Prostate gland (tissue), 2 donors: ENCODE results near the gene PDE8B.

Source experiments
- POLR2A ChIP-seq: fragments of 450-650 bp; IDR thresholded peaks from one replicate; pipeline ENCODE4 v1.6.1; 2016; ENCODE audit warnings: antibody characterized with exemption, mild to moderate bottlenecking
- POLR2AphosphoS5 ChIP-seq: sonication (generic); formaldehyde crosslinking; IDR thresholded peaks from one replicate; pipeline ENCODE4 v1.6.1; 2017; ENCODE audit warnings: antibody characterized with exemption
- TF ChIP-seq, protein P1 (sequence below), 4 experiments: fragments of 200-600 bp in 2 of 4; fragments of 450-650 bp in 2 of 4; sonication (generic) in 2 of 4; IDR thresholded peaks; 1 replicate in 3 of 4; 2 replicates in 1 of 4; pipeline ENCODE4 v1.5.1; 2016 to 2019; ENCODE audit warnings: antibody characterized with exemption in 4 of 4, mild to moderate bottlenecking in 2 of 4, moderate library complexity in 2 of 4

DNA sequence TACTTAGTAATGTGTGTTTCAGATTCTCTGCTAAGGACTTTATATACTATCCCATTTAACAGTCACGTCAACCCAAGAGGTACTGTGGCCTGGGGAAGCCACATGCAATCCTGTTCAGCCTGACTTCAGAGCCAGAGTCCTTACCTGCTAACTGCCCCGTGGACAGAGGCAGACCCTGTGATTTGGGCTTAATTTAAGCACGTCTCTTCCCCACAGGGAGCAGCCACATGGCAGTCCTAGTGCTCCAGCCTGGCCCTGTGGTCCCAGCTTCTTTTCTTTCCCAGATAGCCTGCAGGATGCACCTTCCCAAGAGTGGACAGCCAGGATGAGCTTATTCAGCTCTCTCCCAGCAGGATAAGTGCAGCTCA, 71.5 kb downstream of the PDE8B start:
- TF ChIP-seq, protein P1, sequence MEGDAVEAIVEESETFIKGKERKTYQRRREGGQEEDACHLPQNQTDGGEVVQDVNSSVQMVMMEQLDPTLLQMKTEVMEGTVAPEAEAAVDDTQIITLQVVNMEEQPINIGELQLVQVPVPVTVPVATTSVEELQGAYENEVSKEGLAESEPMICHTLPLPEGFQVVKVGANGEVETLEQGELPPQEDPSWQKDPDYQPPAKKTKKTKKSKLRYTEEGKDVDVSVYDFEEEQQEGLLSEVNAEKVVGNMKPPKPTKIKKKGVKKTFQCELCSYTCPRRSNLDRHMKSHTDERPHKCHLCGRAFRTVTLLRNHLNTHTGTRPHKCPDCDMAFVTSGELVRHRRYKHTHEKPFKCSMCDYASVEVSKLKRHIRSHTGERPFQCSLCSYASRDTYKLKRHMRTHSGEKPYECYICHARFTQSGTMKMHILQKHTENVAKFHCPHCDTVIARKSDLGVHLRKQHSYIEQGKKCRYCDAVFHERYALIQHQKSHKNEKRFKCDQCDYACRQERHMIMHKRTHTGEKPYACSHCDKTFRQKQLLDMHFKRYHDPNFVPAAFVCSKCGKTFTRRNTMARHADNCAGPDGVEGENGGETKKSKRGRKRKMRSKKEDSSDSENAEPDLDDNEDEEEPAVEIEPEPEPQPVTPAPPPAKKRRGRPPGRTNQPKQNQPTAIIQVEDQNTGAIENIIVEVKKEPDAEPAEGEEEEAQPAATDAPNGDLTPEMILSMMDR (IDR thresholded peaks at IDR 0.05): no peak
- TF ChIP-seq POLR2A (no peak), POLR2AphosphoS5 (no peak)
